Left ventricle myocardium inferior (tissue), 1 donor: ENCODE data around the gene PFKL. TPM values are rescaled to one million over a fixed set of nuclear protein-coding genes. Genes with fewer than 3 reads are reported as not detected.

Experiments
- DNase-seq: peaks from one replicate; pipeline ENCODE4 v3.0.0-alpha.2; 2020
- H3K27ac ChIP-seq: fragments of 200-600 bp; replicated peaks from 2 replicates; pipeline ENCODE4 v1.8.0; 2021
- H3K27me3 ChIP-seq: fragments of 200-600 bp; 2 replicates; pipeline ENCODE4 v1.8.0; 2021; ENCODE audit warnings: low read depth
- H3K36me3 ChIP-seq: fragments of 200-600 bp; 2 replicates; pipeline ENCODE4 v1.8.0; 2021
- H3K4me1 ChIP-seq: fragments of 200-600 bp; 2 replicates; pipeline ENCODE4 v1.8.0; 2021
- H3K4me3 ChIP-seq: fragments of 200-600 bp; 2 replicates; pipeline ENCODE4 v1.8.0; 2021; ENCODE audit warnings: mild to moderate bottlenecking, moderate library complexity
- H3K9me3 ChIP-seq: fragments of 200-600 bp; replicated peaks from 2 replicates; pipeline ENCODE4 v1.8.0; 2021
- CTCF ChIP-seq: fragments of 200-600 bp; IDR thresholded peaks from 2 replicates; pipeline ENCODE4 v1.8.0; 2021; ENCODE audit warnings: antibody characterized with exemption, mild to moderate bottlenecking, borderline replicate concordance
- intact Hi-C: fragments of 100-400 bp; cut with micrococcal nuclease; formaldehyde crosslinking; loops from one replicate; pipeline ENCODE4 v1.11.0; 2022
- total RNA-seq: library from RNA; stranded (reverse); fragmentation: NEBNext Ultra II Directional; extraction: Animal tissue kit (Norgen Biotek cat#: 25700); gene quantifications from one replicate; pipeline ENCODE4 v1.2.1, GENCODE V29; 2021
- donor health status: DM: no; HTN: yes; CAD: no; lungs with severe emphysema.

Gene PFKL
- total RNA-seq, 1 donor from 2014 or later = 47.7 TPM

- no peak overlapping the region for H3K27ac ChIP-seq
- no peak for DNase-seq
- H3K36me3 ChIP-seq = no peaks in the 10 kb centered on the region
- peaks cover 19% of the 10 kb centered on the region for H3K4me1 ChIP-seq
- intact Hi-C loops = no loop called here
- no peak overlapping the region for H3K4me3 ChIP-seq
- peaks cover 31% of the 10 kb centered on the region for H3K27me3 ChIP-seq
- no peak for TF ChIP-seq CTCF
- no peaks in the 10 kb centered on the region for H3K9me3 ChIP-seq
Measured at GRCh38 chr21:44290327-44291077, 9.4 kb upstream of the PFKL start.

- Histone ChIP-seq H3K4me1 (peaks cover 21% of the 10 kb centered on the region), H3K9me3 (no peaks in the 10 kb centered on the region), H3K36me3 (no peaks in the 10 kb centered on the region), H3K27ac (no peak overlapping the region), H3K4me3 (no peak overlapping the region), H3K27me3 (peaks cover 23% of the 10 kb centered on the region)
- no peak for DNase-seq
- TF ChIP-seq CTCF = no peak
- intact Hi-C loops = no loop called here
Measured at GRCh38 chr21:44291078-44291935, 8.5 kb upstream of the PFKL start.

GRCh38 chr21:44291936-44292811 is 7.7 kb upstream of the PFKL start:
- Histone ChIP-seq H3K27ac (no peak overlapping the region), H3K4me3 (no peak overlapping the region), H3K4me1 (peaks cover 24% of the 10 kb centered on the region), H3K27me3 (peaks cover 14% of the 10 kb centered on the region), H3K36me3 (no peaks in the 10 kb centered on the region), H3K9me3 (no peaks in the 10 kb centered on the region)
- DNase-seq = no peak
- intact Hi-C loops = no loop called here
- no peak for TF ChIP-seq CTCF

GRCh38 chr21:44292812-44293195 is 7.0 kb upstream of the PFKL start:
- Histone ChIP-seq H3K27me3 (peaks cover 8% of the 10 kb centered on the region), H3K4me1 (peaks cover 31% of the 10 kb centered on the region), H3K36me3 (no peaks in the 10 kb centered on the region), H3K27ac (no peak overlapping the region), H3K4me3 (no peak overlapping the region), H3K9me3 (no peaks in the 10 kb centered on the region)
- intact Hi-C loops = no loop called here
- DNase-seq = no peak
- no peak for TF ChIP-seq CTCF

- Histone ChIP-seq H3K4me3 (no peak overlapping the region), H3K27me3 (peaks cover 3% of the 10 kb centered on the region), H3K9me3 (no peaks in the 10 kb centered on the region), H3K36me3 (no peaks in the 10 kb centered on the region), H3K4me1 (peaks cover 35% of the 10 kb centered on the region), H3K27ac (no peak overlapping the region)
- intact Hi-C loops = no loop called here
- no peak for DNase-seq
- TF ChIP-seq CTCF = no peak
Measured at GRCh38 chr21:44293551-44294231, 6.2 kb upstream of the PFKL start.
